Gastroesophageal sphincter (tissue), 4 donors: ENCODE data around the gene RAC2. TPM values are rescaled to one million over a fixed set of nuclear protein-coding genes. Genes with fewer than 3 reads are reported as not detected.
A peak's percentile ranks its signal among the peaks of the same experiment; 100 is the strongest.

ENCODE experiments used
- ATAC-seq: fragments of 150-250 bp; one replicate; pipeline ENCODE4 v1.9.1; 2016; ENCODE audit warnings: mild to moderate bottlenecking, moderate library complexity
- H3K27ac ChIP-seq, 4 donors: fragments of 200-600 bp; sonication (generic) in 3 of 4; 1 replicate in 3 of 4; 2 replicates in 1 of 4; pipeline ENCODE4 v1.5.1; 2016 to 2019
- H3K27me3 ChIP-seq: fragments of 200-600 bp; sonication (generic); one replicate; pipeline ENCODE4 v1.5.1; 2019
- H3K36me3 ChIP-seq, 2 donors: fragments of 200-600 bp; sonication (generic); one replicate each; pipeline ENCODE4 v1.5.1; 2019; ENCODE audit warnings: control low read depth in 1 of 2
- H3K4me1 ChIP-seq, 3 donors: fragments of 200-600 bp; sonication (generic); 1 replicate in 2 of 3; 2 replicates in 1 of 3; pipeline ENCODE4 v1.5.1; 2016 to 2019; ENCODE audit warnings: control low read depth in 2 of 3
- H3K4me3 ChIP-seq, 2 donors: fragments of 200-600 bp; sonication (generic); one replicate each; pipeline ENCODE4 v1.5.1; 2019; ENCODE audit warnings: mild to moderate bottlenecking in 1 of 2, moderate library complexity in 1 of 2
- H3K9me3 ChIP-seq, 3 donors: fragments of 200-600 bp; sonication (generic); one replicate each; pipeline ENCODE4 v1.5.1; 2017 to 2019; ENCODE audit warnings: control low read depth in 2 of 3
- CTCF ChIP-seq, 4 experiments: fragments of 200-600 bp in 2 of 4; fragments of 450-650 bp in 2 of 4; sonication (generic) in 1 of 4; IDR thresholded peaks; one replicate each; pipeline ENCODE4 v1.5.1; 2017 to 2019; ENCODE audit warnings: antibody characterized with exemption in 4 of 4, mild to moderate bottlenecking in 2 of 4, moderate library complexity in 2 of 4
- EP300 ChIP-seq: sonication (generic); formaldehyde crosslinking; IDR thresholded peaks from one replicate; pipeline ENCODE4 v1.6.1; 2017; ENCODE audit warnings: antibody characterized with exemption, mild to moderate bottlenecking
- POLR2A ChIP-seq, 2 donors: fragments of 450-650 bp; IDR thresholded peaks; one replicate each; pipeline ENCODE4 v1.6.1; 2017; ENCODE audit warnings: antibody characterized with exemption in 2 of 2, mild to moderate bottlenecking in 2 of 2, moderate library complexity in 1 of 2
- POLR2AphosphoS5 ChIP-seq: sonication (generic); formaldehyde crosslinking; IDR thresholded peaks from one replicate; pipeline ENCODE4 v1.6.1; 2017; ENCODE audit warnings: antibody characterized with exemption
- WGBS, 2 donors: methylation state at CpG; one replicate each; pipeline ENCODE4 v1.1.5; 2018; ENCODE audit warnings: low coverage in 1 of 2; 5-methylcytosine and 5-hydroxymethylcytosine counted together
- total RNA-seq, 4 donors: library from RNA; depleted of rRNA; stranded (reverse); fragments of >200 nt; gene quantifications; one replicate each; pipeline ENCODE4 v1.1.0, GENCODE V29; 2016

Gene RAC2
- total RNA-seq, 4 donors from 2014 or later = 2.0 to 11.3 (median 6.4) TPM

GRCh38 chr22:37263966-37264887 lies 20.2 kb upstream of the RAC2 start:
- Histone ChIP-seq H3K36me3 (peaks cover 0 to 4% of the 10 kb centered on the region in 2 donors), H3K27ac (no peak overlapping the region), H3K9me3 (peaks cover 0 to 23% (median 0%) of the 10 kb centered on the region in 3 donors), H3K27me3 (peaks cover 87% of the 10 kb centered on the region), H3K4me1 (peaks cover 0 to 10% (median 0%) of the 10 kb centered on the region in 3 donors), H3K4me3 (no peak overlapping the region)
- no peak for TF ChIP-seq EP300
- TF ChIP-seq POLR2A (IDR thresholded peaks at IDR 0.05) = no peak
- no peak for TF ChIP-seq CTCF (IDR thresholded peaks at IDR 0.05)
- no peak for TF ChIP-seq POLR2AphosphoS5
- WGBS, 2 donors = 33 to 100% methylated on average over 1 to 3 of the region's 10 CpGs
- ATAC-seq = no peak

- Histone ChIP-seq H3K4me3 (no peak overlapping the region), H3K27ac (no peak overlapping the region), H3K9me3 (peaks cover 0 to 17% (median 0%) of the 10 kb centered on the region in 3 donors), H3K36me3 (peaks cover 0 to 4% of the 10 kb centered on the region in 2 donors), H3K4me1 (peaks cover 0 to 6% (median 0%) of the 10 kb centered on the region in 3 donors), H3K27me3 (peaks cover 93% of the 10 kb centered on the region)
- ATAC-seq = no peak
- WGBS, 2 donors = 82% methylated on average over 3 of the region's 5 CpGs; no CpG with 5 or more reads in 1 of the 2 donors
- TF ChIP-seq POLR2A (IDR thresholded peaks at IDR 0.05) (no peak), EP300 (no peak), CTCF (IDR thresholded peaks at IDR 0.05) (no peak), POLR2AphosphoS5 (no peak)
Measured at GRCh38 chr22:37262346-37262745, 18.3 kb upstream of the RAC2 start.

GRCh38 chr22:37260901-37261336 lies 16.9 kb upstream of the RAC2 start:
- Histone ChIP-seq H3K4me1 (no peaks in the 10 kb centered on the region), H3K27me3 (peaks cover 93% of the 10 kb centered on the region), H3K27ac (no peak overlapping the region), H3K4me3 (no peak overlapping the region), H3K36me3 (peaks cover 0 to 4% of the 10 kb centered on the region in 2 donors), H3K9me3 (peaks cover 0 to 17% (median 0%) of the 10 kb centered on the region in 3 donors)
- no peak for ATAC-seq
- TF ChIP-seq CTCF (IDR thresholded peaks at IDR 0.05) (peak in 3 of 4 experiments; percentile 57 to 84 (median 69)), EP300 (no peak)
- 11 to 18% methylated on average over 12 of the region's 14 CpGs for WGBS, 2 donors

GRCh38 chr22:37260155-37260795 lies 16.2 kb upstream of the RAC2 start:
- Histone ChIP-seq H3K36me3 (peaks cover 0 to 4% of the 10 kb centered on the region in 2 donors), H3K27ac (no peak overlapping the region), H3K9me3 (peaks cover 0 to 17% (median 0%) of the 10 kb centered on the region in 3 donors), H3K4me1 (no peaks in the 10 kb centered on the region), H3K27me3 (peaks cover 93% of the 10 kb centered on the region), H3K4me3 (no peak overlapping the region)
- 7 to 29% methylated on average over 3 to 7 of the region's 15 CpGs for WGBS, 2 donors
- no peak for ATAC-seq
- no peak for TF ChIP-seq POLR2AphosphoS5
- TF ChIP-seq CTCF (IDR thresholded peaks at IDR 0.05) = no peak
- no peak for TF ChIP-seq POLR2A (IDR thresholded peaks at IDR 0.05)
- TF ChIP-seq EP300 = no peak
